Measurements from ENCODE around the gene CDK18. TPM values are rescaled to one million over a fixed set of nuclear protein-coding genes. Genes with fewer than 3 reads are reported as not detected.

Gene CDK18
- total and polyA plus RNA-seq, 2 of the 8 experiments (the other 6 are each of a cell fraction or from before 2014, with no cell fraction given): 31.2 to 44.0 TPM

DNA sequence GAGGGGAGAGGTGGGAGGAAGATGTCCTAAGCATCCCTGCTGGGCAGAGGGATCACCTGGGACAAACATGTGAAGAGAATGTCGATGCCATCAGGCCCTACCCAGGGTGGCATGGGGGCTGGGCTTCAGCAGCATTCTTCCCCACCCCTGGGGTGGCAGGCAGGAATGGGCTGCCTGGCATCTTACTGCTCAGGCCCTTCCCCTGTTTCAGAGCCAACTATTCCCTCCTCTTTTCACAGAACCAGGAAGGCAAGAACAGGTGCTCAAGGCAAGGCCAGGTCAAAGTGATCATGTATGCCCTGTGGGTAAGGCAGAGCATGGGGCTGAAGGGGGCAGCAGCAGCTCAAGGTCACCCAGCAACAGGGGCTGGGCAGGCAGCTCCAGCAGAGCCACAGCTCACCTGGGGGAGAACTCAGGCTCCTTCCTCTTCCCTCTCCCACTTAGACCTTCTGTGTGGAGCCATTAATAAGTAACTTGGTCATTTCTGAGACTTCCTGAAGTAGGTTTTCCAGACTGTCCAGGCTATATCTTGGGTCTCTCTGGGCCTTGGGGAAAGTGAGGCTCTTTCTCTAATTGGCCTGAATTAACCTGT is 70.9 kb downstream of the CDK18 start:
- H3K36me3 ChIP-seq (ENCODE audit: control insufficient read depth in 2 of 4, insufficient read depth in 4 of 4, low read length in 3 of 4): no peaks in the 10 kb centered on the region
- no peak overlapping the region for H3K4ac ChIP-seq (replicated peaks; ENCODE audit: insufficient read length, low read depth, low read length)
- H2BK20ac ChIP-seq (ENCODE audit: low read length): no peak overlapping the region
- H3K23ac ChIP-seq (ENCODE audit: insufficient read length): no peak overlapping the region
- no peak overlapping the region for H4K5ac ChIP-seq (ENCODE audit: insufficient read length, low read depth, low read length)
- H4K20me1 ChIP-seq (replicated peaks in 1 of 2; ENCODE audit: control insufficient read depth in 1 of 2, insufficient read depth in 2 of 2, low read length in 2 of 2): no peaks in the 10 kb centered on the region
- no peak overlapping the region for H2BK5ac ChIP-seq (ENCODE audit: low read depth, low read length)
- peaks cover 0 to 16% (median 4%) of the 10 kb centered on the region in 4 experiments; a peak in 5 of 7 replicates for H3K4me1 ChIP-seq (replicated peaks in 1 of 4; ENCODE audit: control insufficient read depth in 3 of 4, insufficient read depth in 4 of 4, low read length in 3 of 4)
- no peak overlapping the region for H2AFZ ChIP-seq (ENCODE audit: low read length)
- H2BK12ac ChIP-seq (ENCODE audit: low read depth, low read length): no peak overlapping the region
- H3K79me2 ChIP-seq (ENCODE audit: control insufficient read depth in 1 of 2, insufficient read depth in 2 of 2, low read length in 2 of 2): no peaks in the 10 kb centered on the region
- no peak overlapping the region for H2BK15ac ChIP-seq (ENCODE audit: low read length)
- H3K4me3 ChIP-seq (ENCODE audit: extremely low read depth in 1 of 4, insufficient read depth in 2 of 4, low read depth in 3 of 4, low read length in 4 of 4): no peak overlapping the region
- H3K18ac ChIP-seq (ENCODE audit: extremely low read depth, low read length): no peak overlapping the region
- H3K79me1 ChIP-seq (ENCODE audit: low read depth, low read length): no peaks in the 10 kb centered on the region
- no peak for TF ChIP-seq TEAD4 (IDR thresholded peaks at IDR 0.05; ENCODE audit: low read depth, low read length)
- no peak for TF ChIP-seq POLR2A (IDR thresholded peaks at IDR 0.05; ENCODE audit: control extremely low read depth in 1 of 2, low read depth in 2 of 2, low read length in 2 of 2)
- TF ChIP-seq RAD21 (IDR thresholded peaks at IDR 0.05 in 1 of 2, conservative IDR thresholded peaks at IDR 0.05 in 1 of 2; ENCODE audit: low read depth in 2 of 2, low read length in 2 of 2): peak in 1 of 2 experiments; percentile 25; a peak in 1 of 4 replicates
- TF ChIP-seq SIX5 (IDR thresholded peaks at IDR 0.05; ENCODE audit: low read depth, low read length): no peak
- no peak for TF ChIP-seq CTBP2 (IDR thresholded peaks at IDR 0.05; ENCODE audit: borderline replicate concordance, insufficient read depth, insufficient read length, low read length)
- TF ChIP-seq, protein P1, sequence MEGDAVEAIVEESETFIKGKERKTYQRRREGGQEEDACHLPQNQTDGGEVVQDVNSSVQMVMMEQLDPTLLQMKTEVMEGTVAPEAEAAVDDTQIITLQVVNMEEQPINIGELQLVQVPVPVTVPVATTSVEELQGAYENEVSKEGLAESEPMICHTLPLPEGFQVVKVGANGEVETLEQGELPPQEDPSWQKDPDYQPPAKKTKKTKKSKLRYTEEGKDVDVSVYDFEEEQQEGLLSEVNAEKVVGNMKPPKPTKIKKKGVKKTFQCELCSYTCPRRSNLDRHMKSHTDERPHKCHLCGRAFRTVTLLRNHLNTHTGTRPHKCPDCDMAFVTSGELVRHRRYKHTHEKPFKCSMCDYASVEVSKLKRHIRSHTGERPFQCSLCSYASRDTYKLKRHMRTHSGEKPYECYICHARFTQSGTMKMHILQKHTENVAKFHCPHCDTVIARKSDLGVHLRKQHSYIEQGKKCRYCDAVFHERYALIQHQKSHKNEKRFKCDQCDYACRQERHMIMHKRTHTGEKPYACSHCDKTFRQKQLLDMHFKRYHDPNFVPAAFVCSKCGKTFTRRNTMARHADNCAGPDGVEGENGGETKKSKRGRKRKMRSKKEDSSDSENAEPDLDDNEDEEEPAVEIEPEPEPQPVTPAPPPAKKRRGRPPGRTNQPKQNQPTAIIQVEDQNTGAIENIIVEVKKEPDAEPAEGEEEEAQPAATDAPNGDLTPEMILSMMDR (IDR thresholded peaks at IDR 0.05; ENCODE audit: control extremely low read depth in 1 of 3, insufficient read depth in 1 of 3, low read depth in 1 of 3, low read length in 3 of 3): peak; percentile 9 to 16 (median 12); a peak in 2 of 4 replicates
- POLR2A ChIA-PET (ENCODE audit: partially characterized antibody): interaction anchor here (0.6 kb wide), 1 partner anchor 122 kb away, joined by 3 read pairs; no protein-coding TSS in a partner anchor
- H2BK120ac ChIP-seq (replicated peaks; ENCODE audit: low read depth, low read length): no peak overlapping the region
- H4K91ac ChIP-seq (replicated peaks; ENCODE audit: insufficient read length, low read length): no peak overlapping the region
- FAIRE-seq (no peak), DNase-seq (ENCODE audit: low read depth in 1 of 2, low spot score in 2 of 2) (no peak)
- CTCF ChIA-PET (ENCODE audit: partially characterized antibody): interaction anchor here (1.1 to 2.9 kb wide), 12 partner anchors 8 to 97 kb away, joined by 3 to 25 read pairs (median 4); no protein-coding TSS in a partner anchor
- H3K27me3 ChIP-seq (replicated peaks in 1 of 4; ENCODE audit: control insufficient read depth in 3 of 4, extremely low read depth in 1 of 4, insufficient read depth in 3 of 4, low read length in 3 of 4): peaks cover 3 to 12% (median 10%) of the 10 kb centered on the region in 4 experiments; a peak in 6 of 7 replicates
- no peak overlapping the region for H3K14ac ChIP-seq (ENCODE audit: insufficient read length)
- H3K9ac ChIP-seq (replicated peaks in 1 of 4; ENCODE audit: extremely low read depth in 1 of 4, low read depth in 3 of 4, low read length in 3 of 4): no peak overlapping the region
- H3K27ac ChIP-seq (ENCODE audit: low read depth, low read length): no peak overlapping the region
- H3K4me2 ChIP-seq (ENCODE audit: insufficient read depth in 1 of 2, low read depth in 2 of 2, low read length in 2 of 2): no peak overlapping the region
- no peak overlapping the region for H3K56ac ChIP-seq (replicated peaks; ENCODE audit: insufficient read length, low read depth, low read length)
- H4K8ac ChIP-seq (ENCODE audit: extremely low read depth, insufficient read depth, low read length): no peak overlapping the region
- H2AK5ac ChIP-seq (ENCODE audit: low read depth, low read length): no peak overlapping the region
- H3K9me3 ChIP-seq (ENCODE audit: insufficient read depth in 2 of 2, low read depth in 1 of 2, low read length in 1 of 2): no peaks in the 10 kb centered on the region
- H3K23me2 ChIP-seq (ENCODE audit: low read depth, low read length): 0 out of 2 replicates have a peak, but pooled peaks cover 2% of the 10 kb centered on the region
- 70% methylated on average over 1 of the region's 1 CpG; no CpG with 5 or more reads in 1 of the 2 experiments for WGBS, 2 experiments (ENCODE audit: extremely low coverage in 1 of 2, insufficient coverage in 1 of 2, insufficient read length in 1 of 2, insufficient replicate concordance in 2 of 2, low coverage in 1 of 2, low lambda C conversion rate in 2 of 2, missing lambda C conversion rate in 1 of 2)
